GM13977 (cell line): Measurements from ENCODE around the gene ABI3BP.

ENCODE experiments used
- DNase-seq: peaks from one replicate; pipeline ENCODE4 v3.0.0; 2012; ENCODE audit warnings: low spot score
- CTCF ChIP-seq: IDR thresholded peaks from 2 replicates; pipeline ENCODE4 v1.5.1; 2012; ENCODE audit warnings: mild to moderate bottlenecking, control low read depth; ENCODE audit not compliant: insufficient read depth; ENCODE audit errors: extremely low read depth, missing control alignments
- in situ Hi-C: fragments of 300-500 bp; cut with MboI; formaldehyde crosslinking; loops from one replicate; pipeline ENCODE4 v1.12.0; 2022; ENCODE audit warnings: low sequenced_read_pairs, low pct_unique_long_range_greater_than_20kb, mixed read lengths, inconsistent platforms; ENCODE audit not compliant: unreplicated experiment

The ABI3BP gene

GRCh38 chr3:100993309-100993708 lies at the start of gene ABI3BP:
TSS of gene ABI3BP (minus strand) at chr3:100993421. CDS start at chr3:100993384, 37 bp downstream.
- in situ Hi-C loops: no loop called here
- DNase-seq: no peak
- no peak for TF ChIP-seq CTCF

- in situ Hi-C loops: no loop called here
- no peak for TF ChIP-seq CTCF
- no peak for DNase-seq
Observed at GRCh38 chr3:101039285-101039684, 46.1 kb upstream of the ABI3BP start.

- in situ Hi-C loops: no loop called here
- DNase-seq: no peak
- TF ChIP-seq CTCF: no peak
Observed at GRCh38 chr3:101038880-101039279, 45.7 kb upstream of the ABI3BP start.

- no peak for TF ChIP-seq CTCF
- in situ Hi-C loops: no loop called here
- no peak for DNase-seq
Observed at GRCh38 chr3:101038393-101038792, 45.2 kb upstream of the ABI3BP start.

- no peak for TF ChIP-seq CTCF
- in situ Hi-C loops: no loop called here
- no peak for DNase-seq
Observed at GRCh38 chr3:101037613-101038012, 44.4 kb upstream of the ABI3BP start.

- in situ Hi-C loops: no loop called here
- DNase-seq: no peak
- no peak for TF ChIP-seq CTCF
Observed at GRCh38 chr3:101036676-101037075, 43.5 kb upstream of the ABI3BP start.

- DNase-seq: no peak
- TF ChIP-seq CTCF: no peak
- in situ Hi-C loops: no loop called here
Observed at GRCh38 chr3:101036213-101036618, 43.0 kb upstream of the ABI3BP start.
